CD14-positive monocyte (primary cell): Measurements from ENCODE around the gene RNF180. TPM values are rescaled to one million over a fixed set of nuclear protein-coding genes. Genes with fewer than 3 reads are reported as not detected.

Experiments
- DNase-seq, 3 donors: peaks; one replicate each; pipeline ENCODE4 v3.0.0-alpha.2; 2011 to 2022
- H2AFZ ChIP-seq: 2 replicates; pipeline ENCODE4 v1.6.0; 2012; ENCODE audit warnings: mild to moderate bottlenecking, low read depth, low read length, inconsistent platforms; ENCODE audit not compliant: insufficient read depth, poor library complexity, severe bottlenecking
- H3K27ac ChIP-seq, 2 donors: 1 replicate in 1 of 2; 2 replicates in 1 of 2; pipeline ENCODE4 v1.5.1; 2012 to 2013; ENCODE audit warnings: low read length in 2 of 2, control low read depth in 1 of 2, inconsistent platforms in 1 of 2, low read depth in 1 of 2, mild to moderate bottlenecking in 1 of 2
- H3K27me3 ChIP-seq, 2 donors: one replicate each; pipeline versions ENCODE4 v1.6.0 to v1.6.1; 2011 to 2013; ENCODE audit warnings: low read length in 2 of 2; ENCODE audit not compliant: control insufficient read depth in 2 of 2, insufficient read depth in 2 of 2
- H3K36me3 ChIP-seq, 2 donors: replicated peaks in 1 of 2; 1 replicate in 1 of 2; 2 replicates in 1 of 2; pipeline versions ENCODE4 v1.5.1 to v1.6.1; 2012 to 2013; ENCODE audit warnings: low read length in 2 of 2, control low read depth in 1 of 2, inconsistent platforms in 1 of 2, mild to moderate bottlenecking in 1 of 2; ENCODE audit not compliant: insufficient read depth in 2 of 2, control insufficient read depth in 1 of 2
- H3K4me1 ChIP-seq, 2 donors: 1 replicate in 1 of 2; 2 replicates in 1 of 2; pipeline versions ENCODE4 v1.5.1 to v1.6.1; 2012 to 2013; ENCODE audit warnings: low read length in 2 of 2, control low read depth in 1 of 2, inconsistent platforms in 1 of 2, mild to moderate bottlenecking in 1 of 2, moderate library complexity in 1 of 2; ENCODE audit not compliant: insufficient read depth in 2 of 2, control insufficient read depth in 1 of 2
- H3K4me2 ChIP-seq: replicated peaks from 2 replicates; pipeline ENCODE3; 2012; ENCODE audit warnings: low read length, moderate library complexity, mild to moderate bottlenecking; ENCODE audit not compliant: poor library complexity, severe bottlenecking; ENCODE audit errors: extremely low read depth
- H3K4me3 ChIP-seq, 3 experiments: fragments of 200-600 bp in 1 of 3; sonication (generic) in 1 of 3; replicated peaks in 1 of 3; 1 replicate in 2 of 3; 2 replicates in 1 of 3; pipeline ENCODE4 v1.5.1; 2011 to 2013; ENCODE audit warnings: low read length in 3 of 3, mild to moderate bottlenecking in 3 of 3, control low read depth in 2 of 3, low read depth in 2 of 3, inconsistent platforms in 1 of 3, moderate library complexity in 1 of 3
- H3K79me2 ChIP-seq: 2 replicates; pipeline ENCODE4 v1.6.0; 2012; ENCODE audit warnings: mild to moderate bottlenecking, control low read depth, inconsistent platforms, low read length, moderate library complexity; ENCODE audit not compliant: insufficient read depth
- H3K9ac ChIP-seq: 2 replicates; pipeline ENCODE4 v1.6.0; 2017; ENCODE audit warnings: low read length, mild to moderate bottlenecking; ENCODE audit not compliant: insufficient read depth, poor library complexity, severe bottlenecking
- H3K9me3 ChIP-seq, 2 donors: replicated peaks in 1 of 2; 1 replicate in 1 of 2; 2 replicates in 1 of 2; pipeline versions ENCODE4 v1.5.1 to v1.6.1; 2012 to 2013; ENCODE audit warnings: low read length in 2 of 2, control low read depth in 1 of 2; ENCODE audit not compliant: control insufficient read depth in 1 of 2, insufficient read depth in 1 of 2
- H4K20me1 ChIP-seq: 2 replicates; pipeline ENCODE4 v1.6.0; 2012; ENCODE audit warnings: mild to moderate bottlenecking, low read length, control low read depth, moderate library complexity; ENCODE audit not compliant: insufficient read depth
- H3K27ac Mint-ChIP-seq, 7 donors: one replicate each; pipeline ENCODE4 v1.8.0; 2020; ENCODE audit warnings: mild to moderate bottlenecking in 7 of 7, mixed read lengths in 7 of 7, moderate library complexity in 6 of 7, inconsistent platforms in 2 of 7
- H3K27me3 Mint-ChIP-seq, 3 donors: one replicate each; pipeline ENCODE4 v1.8.0; 2021 to 2022; ENCODE audit warnings: low read depth in 3 of 3, mild to moderate bottlenecking in 3 of 3, mixed read lengths in 3 of 3, moderate library complexity in 3 of 3, inconsistent platforms in 1 of 3
- H3K36me3 Mint-ChIP-seq, 2 donors: one replicate each; pipeline ENCODE4 v1.8.0; 2020; ENCODE audit warnings: mixed read lengths in 2 of 2, inconsistent platforms in 1 of 2, mild to moderate bottlenecking in 1 of 2
- H3K4me1 Mint-ChIP-seq: one replicate; pipeline ENCODE4 v1.8.0; 2020; ENCODE audit warnings: mild to moderate bottlenecking, mixed read lengths
- H3K4me3 Mint-ChIP-seq, 2 donors: one replicate each; pipeline ENCODE4 v1.8.0; 2020; ENCODE audit warnings: mild to moderate bottlenecking in 2 of 2, mixed read lengths in 2 of 2, moderate library complexity in 1 of 2
- H3K9me3 Mint-ChIP-seq, 7 donors: one replicate each; pipeline ENCODE4 v1.8.0; 2020 to 2022; ENCODE audit warnings: mixed read lengths in 7 of 7, mild to moderate bottlenecking in 6 of 7, moderate library complexity in 6 of 7, inconsistent platforms in 2 of 7
- CTCF ChIP-seq: fragments of 200-600 bp; IDR thresholded peaks from one replicate; pipeline ENCODE4 v1.8.0; 2022; ENCODE audit warnings: antibody characterized with exemption, mild to moderate bottlenecking
- WGBS: methylation state at CpG from one replicate; pipeline ENCODE4 v1.1.5; 2013; ENCODE audit warnings: missing lambda C conversion rate; ENCODE audit not compliant: insufficient coverage; 5-methylcytosine and 5-hydroxymethylcytosine counted together
- intact Hi-C, 2 donors: fragments of 100-400 bp; cut with micrococcal nuclease; formaldehyde crosslinking; loops; one replicate each; pipeline versions ENCODE4 v1.15.0 to v1.15.1; 2023
- polyA plus RNA-seq, 3 donors: library from polyadenylated mRNA; depleted of rRNA in 1 of 3; unstranded in 2 of 3; stranded (reverse) in 1 of 3; fragments of 300-500 nt in 2 of 3; fragments of >200 nt in 1 of 3; fragmentation: Illumina TruSeq in 2 of 3; gene quantifications; 1 replicate in 2 of 3; 2 replicates in 1 of 3; pipeline ENCODE4 v1.2.3, GENCODE V29; 2012 to 2021

Gene RNF180
- polyA plus RNA-seq, 3 donors: not detected

- Mint-ChIP-seq H3K9me3 (peaks cover 0 to 25% (median 13%) of the 10 kb centered on the region in 7 donors), H3K27me3 (no peaks in the 10 kb centered on the region), H3K36me3 (no peaks in the 10 kb centered on the region), H3K27ac (no peak overlapping the region), H3K4me1 (no peaks in the 10 kb centered on the region), H3K4me3 (no peak overlapping the region)
- no peaks in the 10 kb centered on the region for H3K79me2 ChIP-seq
- H3K4me3 ChIP-seq: no peak overlapping the region
- H4K20me1 ChIP-seq: no peaks in the 10 kb centered on the region
- no peaks in the 10 kb centered on the region for H3K36me3 ChIP-seq
- DNase-seq: no peak
- no peak overlapping the region for H3K4me2 ChIP-seq
- H3K27me3 ChIP-seq: no peaks in the 10 kb centered on the region
- H3K27ac ChIP-seq: no peak overlapping the region
- intact Hi-C loops: no loop called here
- no peak for TF ChIP-seq CTCF
- H3K9ac ChIP-seq: no peak overlapping the region
- H2AFZ ChIP-seq: no peak overlapping the region
- no peaks in the 10 kb centered on the region for H3K4me1 ChIP-seq
- H3K9me3 ChIP-seq: peaks cover 12 to 20% of the 10 kb centered on the region in 2 donors
- 79% methylated on average over 2 of the region's 3 CpGs for WGBS
Measured at GRCh38 chr5:64292611-64293215, 127.1 kb downstream of the RNF180 start.

GRCh38 chr5:64295101-64295500 lies 129.5 kb downstream of the RNF180 start:
- Histone ChIP-seq H4K20me1 (no peaks in the 10 kb centered on the region), H3K27me3 (no peaks in the 10 kb centered on the region), H3K4me3 (no peak overlapping the region), H2AFZ (no peak overlapping the region), H3K79me2 (no peaks in the 10 kb centered on the region), H3K9me3 (peaks cover 19 to 20% of the 10 kb centered on the region in 2 donors), H3K4me1 (no peaks in the 10 kb centered on the region), H3K9ac (no peak overlapping the region), H3K36me3 (no peaks in the 10 kb centered on the region), H3K4me2 (no peak overlapping the region), H3K27ac (no peak overlapping the region)
- Mint-ChIP-seq H3K36me3 (no peaks in the 10 kb centered on the region), H3K9me3 (peaks cover 0 to 19% (median 11%) of the 10 kb centered on the region in 7 donors), H3K4me3 (no peak overlapping the region), H3K4me1 (no peaks in the 10 kb centered on the region), H3K27ac (no peak overlapping the region), H3K27me3 (no peaks in the 10 kb centered on the region)
- WGBS: no CpG with 5 or more reads among the region's 1 CpG
- no peak for TF ChIP-seq CTCF
- intact Hi-C loops: no loop called here
- no peak for DNase-seq
